Caco-2 (cell line): Measurements from ENCODE around the gene TMOD1. TPM values are rescaled to one million over a fixed set of nuclear protein-coding genes. Genes with fewer than 3 reads are reported as not detected.

ENCODE experiments used
- BruUV-seq: library from RNA; stranded (reverse); fragments of 400-500 nt; replicated peaks from 2 replicates; lab custom pipeline; 2021; lab: Mats Ljungman, UMichigan
- CTCF ChIA-PET: fragments of 300-600 bp; sonication (Branson Sonifier 250); formaldehyde crosslinking; loops from one replicate; lab custom pipeline; 2022; ENCODE audit warnings: antibody characterized with exemption; lab: Charles Lee
- POLR2A ChIA-PET: fragments of 300-600 bp; sonication (Branson Sonifier 250); formaldehyde crosslinking; loops from one replicate; lab custom pipeline; 2022; ENCODE audit warnings: antibody characterized with exemption; lab: Charles Lee
- DNase-seq, 2 experiments: peaks; one replicate each; pipeline versions ENCODE4 v3.0.0 to v3.0.0-alpha.2; 2020 to 2022
- H3K27me3 ChIP-seq: replicated peaks from 2 replicates; pipeline ENCODE4 v1.6.0; 2011; ENCODE audit warnings: low read length; ENCODE audit not compliant: control insufficient read depth, insufficient read depth
- H3K36me3 ChIP-seq: 2 replicates; pipeline ENCODE4 v1.5.1; 2011; ENCODE audit warnings: low read length; ENCODE audit not compliant: control insufficient read depth, insufficient read depth
- H3K4me1 ChIP-seq: fragments of 250-450 bp; sonication (Bioruptor Pico); 2 replicates; pipeline ENCODE4 v1.5.1; 2020; ENCODE audit warnings: mild to moderate bottlenecking
- H3K4me3 ChIP-seq: 2 replicates; pipeline ENCODE4 v1.5.1; 2011; ENCODE audit warnings: low read depth, mild to moderate bottlenecking, control low read depth, low read length
- H3K9me3 ChIP-seq: fragments of 250-450 bp; sonication (Bioruptor Pico); 2 replicates; pipeline ENCODE4 v1.5.1; 2020; ENCODE audit warnings: mild to moderate bottlenecking, moderate library complexity
- H3K27ac Mint-ChIP-seq: one replicate; pipeline ENCODE4 v1.8.0; 2022; ENCODE audit warnings: mixed read lengths; ENCODE audit not compliant: unreplicated experiment
- H3K27me3 Mint-ChIP-seq: one replicate; pipeline ENCODE4 v1.8.0; 2022; ENCODE audit warnings: mixed read lengths; ENCODE audit not compliant: insufficient read depth, unreplicated experiment
- H3K36me3 Mint-ChIP-seq: one replicate; pipeline ENCODE4 v1.8.0; 2022; ENCODE audit warnings: mild to moderate bottlenecking, mixed read lengths; ENCODE audit not compliant: insufficient read depth, unreplicated experiment
- H3K4me1 Mint-ChIP-seq: one replicate; pipeline ENCODE4 v1.8.0; 2022; ENCODE audit warnings: low read depth, mixed read lengths; ENCODE audit not compliant: unreplicated experiment
- H3K4me3 Mint-ChIP-seq: one replicate; pipeline ENCODE4 v1.8.0; 2022; ENCODE audit warnings: mild to moderate bottlenecking, moderate library complexity, mixed read lengths; ENCODE audit not compliant: unreplicated experiment
- H3K9me3 Mint-ChIP-seq: one replicate; pipeline ENCODE4 v1.8.0; 2022; ENCODE audit warnings: mixed read lengths; ENCODE audit not compliant: unreplicated experiment
- CTCF ChIP-seq, 2 experiments: fragments of 200-600 bp in 1 of 2; IDR thresholded peaks; 1 replicate in 1 of 2; 2 replicates in 1 of 2; pipeline versions ENCODE4 v1.5.1 to v1.8.0; 2011 to 2022; ENCODE audit warnings: antibody characterized with exemption in 1 of 2, control low read depth in 1 of 2, inconsistent platforms in 1 of 2, low read depth in 1 of 2, low read length in 1 of 2, mild to moderate bottlenecking in 1 of 2, moderate library complexity in 1 of 2; ENCODE audit not compliant: insufficient read depth in 1 of 2, severe bottlenecking in 1 of 2, unreplicated experiment in 1 of 2
- intact Hi-C: fragments of 100-400 bp; cut with micrococcal nuclease; formaldehyde crosslinking; loops from one replicate; pipeline ENCODE4 v1.10.0; 2022; ENCODE audit not compliant: unreplicated experiment
- total RNA-seq: library from RNA; stranded (reverse); gene quantifications from 2 replicates; pipeline ENCODE4 v1.2.3, GENCODE V29; 2022

Gene TMOD1
- total RNA-seq, 1 experiment from 2014 or later = 1.1 TPM

- no peak for DNase-seq
- POLR2A ChIA-PET = no interaction called here
- H3K4me3 ChIP-seq = no peak overlapping the region
- no peak overlapping the region for H3K4me3 Mint-ChIP-seq
- intact Hi-C loops = loop anchor here (2.0 to 10.0 kb wide), 3 partner anchors 95 to 212 kb away; partner anchors contain the start of gene TMOD1
- no peak overlapping the region for H3K27ac Mint-ChIP-seq
- no TSS peak for BruUV-seq
- peaks cover 13% of the 10 kb centered on the region for H3K36me3 Mint-ChIP-seq
- H3K27me3 ChIP-seq = no peaks in the 10 kb centered on the region
- peaks cover 1% of the 10 kb centered on the region; the same call in 1 of the 2 replicates for H3K36me3 ChIP-seq
- H3K9me3 Mint-ChIP-seq = no peaks in the 10 kb centered on the region
- CTCF ChIA-PET = interaction anchor here (0.6 to 2.0 kb wide), 15 partner anchors 10 to 743 kb away, joined by 3 to 31 read pairs (median 6); partner anchors contain the start of genes NCBP1, TMOD1 and TSTD2
- no peak for TF ChIP-seq CTCF (IDR thresholded peaks at IDR 0.05; ENCODE audit: insufficient read depth in 1 of 2, low read depth in 1 of 2, low read length in 1 of 2, severe bottlenecking in 1 of 2, unreplicated experiment in 1 of 2)
- no peaks in the 10 kb centered on the region for H3K27me3 Mint-ChIP-seq
- peaks cover 8% of the 10 kb centered on the region for H3K4me1 Mint-ChIP-seq
- 0 out of 2 replicates have a peak, but pooled peaks cover 3% of the 10 kb centered on the region for H3K4me1 ChIP-seq
- no peaks in the 10 kb centered on the region for H3K9me3 ChIP-seq
Measured at GRCh38 chr9:97599314-97599846, 97.9 kb downstream of the TMOD1 start.

GRCh38 chr9:97600531-97601227 is 99.2 kb downstream of the TMOD1 start:
- POLR2A ChIA-PET = no interaction called here
- no peak for DNase-seq
- intact Hi-C loops = no loop called here
- H3K27me3 ChIP-seq = no peaks in the 10 kb centered on the region
- BruUV-seq = no TSS peak
- H3K4me3 ChIP-seq = no peak overlapping the region
- Mint-ChIP-seq H3K36me3 (peaks cover 24% of the 10 kb centered on the region), H3K27ac (no peak overlapping the region), H3K9me3 (no peaks in the 10 kb centered on the region), H3K27me3 (no peaks in the 10 kb centered on the region), H3K4me3 (no peak overlapping the region), H3K4me1 (peaks cover 8% of the 10 kb centered on the region)
- no peaks in the 10 kb centered on the region for H3K9me3 ChIP-seq
- H3K36me3 ChIP-seq = peaks cover 1% of the 10 kb centered on the region
- 0 out of 2 replicates have a peak, but pooled peaks cover 3% of the 10 kb centered on the region for H3K4me1 ChIP-seq
- no peak for TF ChIP-seq CTCF (IDR thresholded peaks at IDR 0.05; ENCODE audit: insufficient read depth in 1 of 2, low read depth in 1 of 2, low read length in 1 of 2, severe bottlenecking in 1 of 2, unreplicated experiment in 1 of 2)
- CTCF ChIA-PET = interaction anchor here (1.2 kb wide), 1 partner anchor 215 kb away, joined by 3 read pairs; no protein-coding TSS in a partner anchor

- DNase-seq = no peak
- H3K4me1 ChIP-seq = 0 out of 2 replicates have a peak, but pooled peaks cover 3% of the 10 kb centered on the region
- ChIA-PET POLR2A (no interaction called here), CTCF (interaction anchor here (1.2 kb wide), 1 partner anchor 215 kb away, joined by 3 read pairs; no protein-coding TSS in a partner anchor)
- H3K27me3 ChIP-seq = no peaks in the 10 kb centered on the region
- Mint-ChIP-seq H3K27me3 (no peaks in the 10 kb centered on the region), H3K4me1 (peaks cover 8% of the 10 kb centered on the region), H3K4me3 (no peak overlapping the region), H3K36me3 (peaks cover 30% of the 10 kb centered on the region), H3K27ac (no peak overlapping the region), H3K9me3 (no peaks in the 10 kb centered on the region)
- H3K4me3 ChIP-seq = no peak overlapping the region
- H3K9me3 ChIP-seq = no peaks in the 10 kb centered on the region
- TF ChIP-seq CTCF (IDR thresholded peaks at IDR 0.05; ENCODE audit: insufficient read depth in 1 of 2, low read depth in 1 of 2, low read length in 1 of 2, severe bottlenecking in 1 of 2, unreplicated experiment in 1 of 2) = no peak
- H3K36me3 ChIP-seq = peaks cover 1% of the 10 kb centered on the region
- no TSS peak for BruUV-seq
- intact Hi-C loops = no loop called here
Measured at GRCh38 chr9:97601228-97601898, 99.9 kb downstream of the TMOD1 start.
